HL-60 (cell line): ENCODE results near the gene SHROOM3.

Experiments used
- CTCF ChIP-seq: IDR thresholded peaks from one replicate; pipeline ENCODE4 v1.5.1; 2011; ENCODE audit warnings: low read length, control low read depth, inconsistent platforms; ENCODE audit not compliant: insufficient read depth
- REST ChIP-seq: IDR thresholded peaks from 2 replicates; pipeline ENCODE4 v1.6.1; 2012; ENCODE audit warnings: low read depth; ENCODE audit not compliant: insufficient replicate concordance

- no peak for TF ChIP-seq CTCF
- no peak for TF ChIP-seq REST
Measured at GRCh38 chr4:76822303-76822702, 387.3 kb downstream of the SHROOM3 start.
